Endothelial cell of hepatic sinusoid (primary cell): ENCODE data around the gene GATA2.

ENCODE experiments used
- in situ Hi-C: cut with HindIII; loops from 2 replicates; pipeline ENCODE4 v1.10.0; 2017; ENCODE audit warnings: low sequenced_read_pairs

Gene GATA2

GRCh38 chr3:128489927-128490649 lies 2.9 kb downstream of the GATA2 start:
- in situ Hi-C loops: loop anchor here (10.0 kb wide), 1 partner anchor 115 kb away; no protein-coding TSS in a partner anchor

DNA sequence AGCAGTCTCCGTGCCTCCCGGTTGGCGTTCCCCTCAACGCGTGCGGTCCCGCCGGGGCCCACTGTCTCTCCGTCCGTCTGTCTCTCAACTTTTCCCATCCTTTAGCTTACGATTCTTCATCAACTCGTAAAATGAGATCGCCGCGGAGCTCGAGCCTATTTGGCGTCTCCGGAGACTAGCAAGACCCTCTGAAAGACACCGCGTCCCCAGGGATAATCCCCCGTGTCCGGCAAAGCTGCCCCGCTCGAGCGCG lies 3.4 kb downstream of the GATA2 start:
- in situ Hi-C loops: no loop called here

- in situ Hi-C loops: no loop called here
These were observed 3.9 kb downstream of the GATA2 start for GRCh38 chr3:128488991-128489673.

DNA sequence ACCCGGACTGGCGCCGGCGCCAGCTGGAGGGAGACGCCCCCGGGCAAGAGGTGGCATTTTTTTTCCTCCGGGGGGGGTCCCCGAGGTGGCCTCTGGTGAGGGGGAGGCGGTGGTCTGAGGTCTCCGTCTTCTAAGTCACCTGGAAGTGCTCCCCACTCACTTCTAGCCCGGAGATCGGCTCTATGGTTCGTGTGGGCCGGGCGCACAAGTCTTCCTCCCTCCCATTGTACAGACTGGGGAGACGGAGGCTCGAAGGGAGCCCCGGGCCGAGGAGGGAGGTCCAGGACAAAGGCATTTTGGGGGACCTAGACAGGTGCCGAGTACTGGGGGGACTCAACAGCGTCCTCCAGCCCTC lies 4.4 kb downstream of the GATA2 start:
- in situ Hi-C loops: no loop called here

GRCh38 chr3:128487813-128488635 lies 5.0 kb downstream of the GATA2 start:
- in situ Hi-C loops: no loop called here

GRCh38 chr3:128487538-128487812 lies 5.5 kb downstream of the GATA2 start:
- in situ Hi-C loops: no loop called here

DNA sequence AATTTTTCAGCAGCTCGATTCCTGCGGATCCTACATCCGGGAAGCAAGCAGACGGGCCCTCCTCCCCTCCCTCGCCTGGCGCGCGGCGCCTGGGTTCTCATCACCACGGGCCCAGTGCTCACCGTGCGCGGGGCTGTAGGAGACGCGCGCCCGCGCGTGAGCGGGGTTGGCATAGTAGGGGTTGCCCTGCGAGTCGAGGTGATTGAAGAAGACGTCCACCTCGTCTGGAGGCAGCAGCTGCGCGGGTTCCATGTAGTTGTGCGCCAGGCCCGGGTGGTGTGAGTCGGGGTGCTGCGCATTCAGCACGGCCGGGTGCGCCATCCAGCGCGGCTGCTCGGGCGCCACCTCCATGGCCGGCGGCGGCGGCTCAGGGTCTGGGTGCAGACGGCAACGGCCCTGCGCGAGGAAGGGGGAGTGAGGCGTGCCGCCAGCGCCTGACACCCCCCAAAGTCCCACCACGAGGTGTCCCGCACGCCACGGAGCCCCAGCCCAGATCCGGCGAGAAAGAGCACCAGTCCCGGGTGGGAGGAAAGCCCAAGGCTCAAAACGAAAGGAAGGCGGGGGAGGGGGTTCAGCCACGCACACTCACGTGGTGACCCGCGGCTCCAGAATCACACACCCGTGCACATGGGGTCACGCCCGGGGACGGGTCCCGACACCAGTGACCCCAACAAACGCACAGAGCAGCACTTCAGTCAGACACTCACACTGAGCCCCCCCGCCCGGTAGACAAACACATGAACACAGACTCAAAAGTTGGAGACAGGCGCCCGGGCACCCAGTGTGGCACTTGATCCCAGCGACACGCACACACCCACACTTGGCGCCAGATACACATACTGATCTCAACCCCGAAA lies 6.1 kb downstream of the GATA2 start:
- in situ Hi-C loops: no loop called here

- in situ Hi-C loops: no loop called here
These were observed 6.8 kb downstream of the GATA2 start for GRCh38 chr3:128486205-128486628.

DNA sequence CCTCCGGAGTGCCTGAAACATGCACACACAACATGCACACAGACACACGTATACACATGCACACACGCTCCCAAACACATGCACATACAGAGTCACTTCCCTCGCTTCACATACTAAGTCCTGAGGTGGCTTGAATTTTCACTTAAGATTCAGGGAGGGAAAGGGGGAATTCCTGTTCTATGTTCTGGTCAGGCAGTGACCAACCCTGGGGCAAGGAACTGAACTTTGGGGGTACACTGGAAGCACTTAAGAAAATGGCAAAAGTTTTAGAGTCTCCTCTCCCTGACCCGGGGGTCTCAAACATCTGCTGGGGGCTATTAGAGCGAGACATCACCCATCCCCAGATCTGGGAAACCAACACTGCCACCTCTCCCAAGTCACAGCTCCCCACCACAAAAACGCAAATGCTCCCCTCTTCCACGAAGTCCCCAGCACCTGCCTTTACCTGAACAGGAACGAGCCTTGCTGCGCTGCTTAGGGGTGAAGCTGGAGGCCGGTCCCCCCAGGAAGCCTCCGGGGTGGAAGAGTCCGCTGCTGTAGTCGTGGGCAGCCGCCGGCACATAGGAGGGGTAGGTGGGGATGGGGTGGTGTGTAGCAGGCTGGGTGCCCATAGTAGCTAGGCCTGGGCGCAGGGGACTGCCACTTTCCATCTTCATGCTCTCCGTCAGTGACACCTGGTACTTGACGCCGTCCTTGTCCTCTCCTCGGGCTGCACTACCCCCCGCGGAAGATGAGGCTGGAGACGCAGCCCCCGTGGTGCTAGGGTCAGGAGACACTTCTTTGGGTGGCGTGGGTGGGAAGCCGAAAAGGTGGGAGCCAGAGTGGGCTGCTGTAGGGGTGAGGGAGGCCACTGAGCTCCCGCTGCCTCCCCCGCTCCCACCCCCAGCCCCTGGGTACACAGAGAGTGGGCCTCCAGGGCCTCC lies 7.5 kb downstream of the GATA2 start:
- in situ Hi-C loops: no loop called here

GRCh38 chr3:128484404-128485281 lies 8.4 kb downstream of the GATA2 start:
- in situ Hi-C loops: no loop called here

- in situ Hi-C loops: no loop called here
These were observed 9.2 kb downstream of the GATA2 start for GRCh38 chr3:128483657-128484403.

DNA sequence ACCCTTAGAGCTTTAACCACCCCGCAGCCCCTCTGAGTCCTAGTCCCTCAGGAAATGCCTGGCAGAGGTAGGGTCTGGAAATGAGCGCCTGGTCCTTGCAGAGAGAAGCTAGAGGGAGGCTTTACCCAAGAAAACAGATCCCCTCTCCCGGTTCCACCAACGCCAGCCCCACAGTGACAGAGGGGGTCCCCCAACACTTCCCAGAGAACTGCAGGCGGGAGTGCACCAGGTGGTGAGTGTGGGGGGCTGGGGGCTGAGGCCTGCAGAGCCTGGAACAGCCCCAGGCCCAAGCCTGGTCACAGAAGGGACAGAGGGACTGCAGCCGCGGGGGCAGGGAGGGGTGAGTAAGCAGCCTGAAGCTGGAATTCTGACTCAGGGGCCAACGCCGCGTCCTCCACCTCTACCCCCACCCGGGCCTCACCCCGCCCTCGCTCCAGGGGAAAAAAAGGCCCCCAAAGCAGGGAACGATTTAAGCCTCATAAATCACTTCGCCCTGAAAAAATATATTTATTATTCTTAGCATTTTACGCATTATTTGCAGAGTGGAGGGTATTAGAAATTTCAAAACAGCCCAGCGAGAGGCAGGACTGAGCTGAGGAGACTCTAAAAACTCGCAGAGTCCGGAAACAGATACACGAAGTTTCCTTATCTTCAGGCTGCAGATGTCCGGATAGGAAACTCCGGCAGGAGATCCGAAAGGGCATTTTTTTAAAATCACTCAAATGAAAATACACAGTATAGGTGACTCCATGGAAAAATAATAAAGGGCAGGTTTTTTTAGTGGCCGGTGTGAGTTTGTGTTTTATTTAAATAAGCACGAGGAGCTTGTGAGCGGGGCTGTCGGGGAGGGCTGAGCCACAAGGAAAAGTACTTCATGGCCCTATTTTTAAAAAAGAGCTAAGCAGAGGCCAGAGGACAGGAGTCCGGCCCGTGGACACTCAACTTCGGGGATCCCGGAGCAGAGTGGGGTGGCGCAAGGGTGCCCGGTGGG lies 10.0 kb downstream of the GATA2 start:
- in situ Hi-C loops: no loop called here

- in situ Hi-C loops: no loop called here
These were observed 10.8 kb downstream of the GATA2 start for GRCh38 chr3:128482175-128482574.

DNA sequence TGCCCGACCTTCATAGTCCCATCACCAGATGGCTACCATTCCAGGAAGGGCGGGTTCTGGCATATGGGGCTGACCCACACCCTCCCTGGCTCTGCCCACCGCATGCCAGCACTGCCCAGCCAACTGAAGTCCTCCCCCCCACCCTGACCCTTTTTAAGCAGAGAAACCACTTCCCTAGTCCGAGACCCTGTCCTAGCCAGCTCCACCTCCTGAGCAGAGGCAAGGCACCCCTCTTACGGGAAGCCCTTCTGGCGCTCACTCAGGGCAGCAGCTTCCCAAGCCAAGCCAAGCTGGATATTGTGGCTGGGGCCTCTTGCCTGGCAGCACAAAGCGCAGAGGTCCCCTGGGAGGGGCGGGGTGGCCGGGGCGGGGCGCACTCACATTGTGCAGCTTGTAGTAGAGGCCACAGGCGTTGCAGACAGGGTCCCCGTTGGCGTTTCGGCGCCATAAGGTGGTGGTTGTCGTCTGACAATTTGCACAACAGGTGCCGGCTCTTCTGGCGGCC lies 11.5 kb downstream of the GATA2 start:
- in situ Hi-C loops: no loop called here

DNA sequence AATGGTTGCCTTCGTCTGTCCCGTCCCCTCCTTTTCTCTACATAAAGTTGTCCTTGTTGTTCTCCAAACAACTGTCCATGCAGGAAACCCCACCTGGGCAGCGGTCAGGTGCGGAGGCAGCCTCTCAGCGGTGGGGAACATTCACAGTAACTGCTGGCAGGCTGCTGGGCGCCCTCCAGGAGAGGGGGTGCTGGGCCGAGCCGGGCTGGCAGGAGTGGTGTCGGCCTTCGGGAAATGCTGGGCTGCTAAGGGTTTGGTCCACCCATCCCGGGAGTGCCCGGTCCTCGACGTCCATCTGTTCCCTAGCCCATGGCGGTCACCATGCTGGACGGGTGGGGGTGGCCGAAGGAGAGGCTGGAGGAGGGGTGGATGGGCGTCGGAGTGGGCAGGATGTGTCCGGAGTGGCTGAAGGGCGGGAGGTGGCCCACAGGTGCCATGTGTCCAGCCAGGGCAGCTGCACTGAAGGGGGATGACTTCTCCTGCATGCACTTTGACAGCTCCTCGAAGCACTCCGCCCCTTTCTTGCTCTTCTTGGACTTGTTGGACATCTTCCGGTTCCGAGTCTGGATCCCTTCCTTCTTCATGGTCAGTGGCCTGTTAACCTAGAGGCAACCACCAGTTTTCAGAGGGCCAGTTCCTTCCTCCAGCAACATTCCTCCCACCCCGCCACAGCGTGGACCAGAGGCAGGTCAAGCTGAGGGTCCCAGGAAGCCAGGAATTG lies 12.1 kb downstream of the GATA2 start:
- in situ Hi-C loops: no loop called here

- in situ Hi-C loops: no loop called here
These were observed 12.7 kb downstream of the GATA2 start for GRCh38 chr3:128480278-128480677.
